SU-DHL-6 (cell line): ENCODE data around the gene KAT6B.

Source experiments
- H2AFZ ChIP-seq: fragments of 200-600 bp; sonication (generic); 2 replicates; pipeline ENCODE4 v1.6.1; 2014; ENCODE audit warnings: low read depth, mild to moderate bottlenecking, moderate library complexity, mixed read lengths, antibody characterized with exemption, low read length; ENCODE audit not compliant: severe bottlenecking
- H3F3A ChIP-seq: fragments of 200-600 bp; shearing (Covaris generic); 2 replicates; pipeline ENCODE4 v1.6.0; 2016; ENCODE audit warnings: antibody characterized with exemption, mild to moderate bottlenecking; ENCODE audit not compliant: insufficient read depth
- H3K27ac ChIP-seq: fragments of 200-600 bp; sonication (generic); 2 replicates; pipeline ENCODE4 v1.5.1; 2016; ENCODE audit warnings: low read depth, mild to moderate bottlenecking, low read length, moderate library complexity, mixed read lengths
- H3K27me3 ChIP-seq: fragments of 200-600 bp; sonication (generic), shearing (Covaris generic); 2 replicates; pipeline ENCODE4 v1.6.0; 2014; ENCODE audit warnings: mild to moderate bottlenecking, low read length
- H3K36me3 ChIP-seq: fragments of 200-600 bp; sonication (generic); 2 replicates; pipeline ENCODE4 v1.6.1; 2014; ENCODE audit warnings: mild to moderate bottlenecking, low read length, mixed read lengths
- H3K4me2 ChIP-seq: fragments of 300-600, 200-600 bp; shearing (Covaris generic), sonication (generic); 2 replicates; pipeline ENCODE4 v1.6.0; 2014; ENCODE audit warnings: low read length, low read depth, mild to moderate bottlenecking; ENCODE audit not compliant: poor library complexity, severe bottlenecking
- H3K4me3 ChIP-seq: fragments of 200-600 bp; sonication (generic); 2 replicates; pipeline ENCODE4 v1.5.1; 2014; ENCODE audit warnings: antibody characterized with exemption, low read length, mild to moderate bottlenecking, mixed read lengths; ENCODE audit not compliant: insufficient read depth, poor library complexity, severe bottlenecking
- H3K79me2 ChIP-seq: fragments of 200-600 bp; sonication (generic); 2 replicates; pipeline ENCODE4 v1.6.1; 2014; ENCODE audit warnings: mild to moderate bottlenecking, low read length, moderate library complexity; ENCODE audit not compliant: insufficient read depth
- H3K9ac ChIP-seq: fragments of 200-600 bp; sonication (generic); 2 replicates; pipeline ENCODE4 v1.7.0; 2014; ENCODE audit warnings: mild to moderate bottlenecking, low read length
- H3K9me2 ChIP-seq: fragments of 200-600 bp; sonication (generic); replicated peaks from 2 replicates; pipeline ENCODE4 v1.6.1; 2014; ENCODE audit warnings: low read length; ENCODE audit not compliant: insufficient read depth
- H3K9me3 ChIP-seq: fragments of 200-600 bp; sonication (generic); 2 replicates; pipeline ENCODE4 v1.6.1; 2014; ENCODE audit warnings: low read length, mixed read lengths; ENCODE audit not compliant: insufficient read depth
- H4K20me1 ChIP-seq: fragments of 200-600 bp; sonication (generic); 2 replicates; pipeline ENCODE4 v1.6.1; 2014; ENCODE audit warnings: low read depth, mild to moderate bottlenecking, antibody characterized with exemption, low read length, moderate library complexity, mixed read lengths
- CTCF ChIP-seq: fragments of 200-600 bp; sonication (generic); IDR thresholded peaks from one replicate; pipeline ENCODE4 v1.5.1; 2017; ENCODE audit warnings: antibody characterized with exemption, mild to moderate bottlenecking, low read length, moderate library complexity; ENCODE audit not compliant: insufficient read depth, poor library complexity, severe bottlenecking
- EZH2phosphoT487 ChIP-seq: fragments of 200-600 bp; sonication (generic), shearing (Covaris generic); conservative IDR thresholded peaks from 2 replicates; pipeline ENCODE4 v1.6.1; 2018; ENCODE audit warnings: mild to moderate bottlenecking, antibody characterized with exemption, low read length, moderate library complexity, mixed read lengths

KAT6B gene

GRCh38 chr10:75018251-75018650, 191.9 kb downstream of the KAT6B start:
- H3K9me3 ChIP-seq = no peaks in the 10 kb centered on the region
- no peak overlapping the region for H3K27ac ChIP-seq
- no peaks in the 10 kb centered on the region for H3K36me3 ChIP-seq
- no peak overlapping the region for H3K4me3 ChIP-seq
- no peak overlapping the region for H3K4me2 ChIP-seq
- no peaks in the 10 kb centered on the region for H3K79me2 ChIP-seq
- no peak overlapping the region for H3K9ac ChIP-seq
- H3K27me3 ChIP-seq = no peaks in the 10 kb centered on the region
- no peaks in the 10 kb centered on the region for H3K9me2 ChIP-seq
- H3F3A ChIP-seq = no peaks in the 10 kb centered on the region
- no peak for TF ChIP-seq EZH2phosphoT487
- TF ChIP-seq CTCF = no peak
- H4K20me1 ChIP-seq = no peaks in the 10 kb centered on the region
- no peak overlapping the region for H2AFZ ChIP-seq

DNA sequence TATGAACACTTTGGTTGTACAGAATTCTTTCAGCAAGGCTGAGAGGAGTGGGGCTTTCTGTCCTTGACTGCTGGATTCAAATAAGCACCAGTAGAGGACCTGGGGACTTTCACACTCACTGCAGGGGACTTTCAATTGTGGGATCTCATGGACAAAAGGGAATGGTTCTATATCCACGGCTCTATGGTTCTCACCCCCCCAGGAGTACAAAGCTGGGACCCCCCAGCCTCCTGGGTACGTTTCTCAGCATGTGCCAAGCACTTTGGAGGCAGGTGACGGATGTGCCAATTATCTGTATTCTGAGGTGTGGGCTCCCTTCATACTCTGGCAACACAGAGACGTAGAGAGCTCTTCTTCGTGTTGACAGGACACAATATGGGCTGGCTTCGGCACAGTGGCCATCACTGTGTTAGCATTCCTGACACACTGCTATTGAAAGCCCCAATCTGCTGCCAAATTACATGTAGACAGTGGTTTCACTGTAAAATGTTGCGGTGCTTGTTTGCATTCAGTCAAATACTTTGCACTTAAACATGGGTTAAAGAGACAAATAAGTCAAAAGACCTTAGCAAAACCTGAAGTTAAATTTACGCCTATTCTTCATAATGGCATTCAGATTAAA, 192.4 kb downstream of the KAT6B start:
- Histone ChIP-seq H3K36me3 (no peaks in the 10 kb centered on the region), H3F3A (no peaks in the 10 kb centered on the region), H3K9me3 (no peaks in the 10 kb centered on the region), H3K27ac (no peak overlapping the region), H3K4me3 (no peak overlapping the region), H3K79me2 (no peaks in the 10 kb centered on the region), H2AFZ (no peak overlapping the region), H3K27me3 (no peaks in the 10 kb centered on the region), H3K9me2 (no peaks in the 10 kb centered on the region), H3K4me2 (no peak overlapping the region), H3K9ac (no peak overlapping the region), H4K20me1 (no peaks in the 10 kb centered on the region)
- TF ChIP-seq CTCF (no peak), EZH2phosphoT487 (no peak)

GRCh38 chr10:75019370-75019769, 193.0 kb downstream of the KAT6B start:
- Histone ChIP-seq H3K9ac (no peak overlapping the region), H3K27me3 (no peaks in the 10 kb centered on the region), H3K9me3 (no peaks in the 10 kb centered on the region), H3K27ac (no peak overlapping the region), H3K36me3 (no peaks in the 10 kb centered on the region), H3F3A (no peaks in the 10 kb centered on the region), H4K20me1 (no peaks in the 10 kb centered on the region), H3K4me2 (no peak overlapping the region), H3K4me3 (no peak overlapping the region), H3K79me2 (no peaks in the 10 kb centered on the region), H2AFZ (no peak overlapping the region), H3K9me2 (no peaks in the 10 kb centered on the region)
- TF ChIP-seq CTCF (no peak), EZH2phosphoT487 (no peak)
